K562 (cell line): ENCODE data around the gene ZNF778. TPM values are rescaled to one million over a fixed set of nuclear protein-coding genes. Genes with fewer than 3 reads are reported as not detected.

Experiments used
- BCL6 ChIP-seq: fragments of 250-450 bp; sonication (Bioruptor Pico); IDR thresholded peaks from 2 replicates; pipeline ENCODE4 v1.4.0; 2020
- CCNT2 ChIP-seq: IDR thresholded peaks from 2 replicates; pipeline ENCODE4 v1.6.1; 2011; ENCODE audit warnings: borderline replicate concordance, low read depth, mild to moderate bottlenecking, moderate library complexity, mixed read lengths, low read length; ENCODE audit not compliant: insufficient read length; ENCODE audit errors: extremely low read depth
- HEY1 ChIP-seq: fragments of 250-450 bp; sonication (Bioruptor Pico); IDR thresholded peaks from 2 replicates; pipeline ENCODE4 v1.5.0; 2020; ENCODE audit warnings: mild to moderate bottlenecking, moderate library complexity, borderline replicate concordance
- JUND ChIP-seq, 2 experiments: IDR thresholded peaks; 2 replicates in 1 of 2; 3 replicates in 1 of 2; pipeline ENCODE4 v1.6.1; 2011; ENCODE audit warnings: borderline replicate concordance in 2 of 2, low read depth in 2 of 2, low read length in 2 of 2, improper control_type of control experiment in 1 of 2, missing biosample characterization in 1 of 2, missing genetic modification characterization in 1 of 2, missing genetic modification reagents in 1 of 2
- KDM1A ChIP-seq, 2 experiments: fragments of 450-650 bp; IDR thresholded peaks; 2 replicates each; pipeline ENCODE4 v1.6.1; 2016; ENCODE audit warnings: mild to moderate bottlenecking in 2 of 2
- KLF6 ChIP-seq: fragments of 250-450 bp; sonication (Bioruptor Pico); IDR thresholded peaks from 2 replicates; pipeline ENCODE4 v1.4.0; 2020; ENCODE audit warnings: mild to moderate bottlenecking, moderate library complexity, borderline replicate concordance
- RFX1 ChIP-seq: fragments of 450-650 bp; IDR thresholded peaks from 2 replicates; pipeline ENCODE4 v1.6.1; 2016; ENCODE audit warnings: mild to moderate bottlenecking, moderate library complexity
- TBP ChIP-seq: optimal IDR thresholded peaks from 2 replicates; pipeline ENCODE3; 2011; ENCODE audit warnings: low read depth, low read length, improper control_type of control experiment
- WHSC1 ChIP-seq: IDR thresholded peaks from one replicate; pipeline ENCODE4 v1.6.1; 2012; ENCODE audit warnings: low read length, control low read depth, inconsistent platforms
- ZNF253 ChIP-seq: fragments of 250-450 bp; sonication (Bioruptor Pico); conservative IDR thresholded peaks from 2 replicates; pipeline ENCODE4 v1.6.1; 2021; ENCODE audit warnings: mild to moderate bottlenecking
- polyA plus RNA-seq, 8 experiments: library from polyadenylated mRNA; depleted of rRNA in 4 of 8; stranded (reverse) in 5 of 8; unstranded in 3 of 8; fragments of >200 nt; fragmentation: Nextera tagmentation in 2 of 8; fragmentation: Illumina TruSeq in 1 of 8; extraction: Ambion mirVana in 2 of 8; extraction: Trizol in 1 of 8; gene quantifications; 2 replicates each; pipeline versions ENCODE4 v1.2.1 to v1.2.3, GENCODE V29; 2011 to 2014; ENCODE audit warnings: inconsistent platforms in 1 of 8, missing spikeins in 1 of 8
- total RNA-seq, 7 experiments: library from RNA; depleted of rRNA in 6 of 7; stranded (reverse); fragments of >200 nt in 6 of 7; fragmentation: Illumina TruSeq in 2 of 7; extraction: Trizol in 2 of 7; gene quantifications; 2 replicates each; pipeline versions ENCODE4 v1.2.1 to v1.2.3, GENCODE V29; 2011 to 2021; ENCODE audit warnings: low replicate concordance in 1 of 7
- TF ChIP-seq, protein P1 (sequence below), 2 experiments: fragments of 450-650 bp; IDR thresholded peaks; 2 replicates each; pipeline ENCODE4 v1.6.1; 2016; ENCODE audit warnings: mild to moderate bottlenecking in 2 of 2, borderline replicate concordance in 1 of 2, low read depth in 1 of 2, moderate library complexity in 1 of 2
- TF ChIP-seq, protein P2 (sequence below): fragments of 250-450 bp; sonication (Bioruptor Pico); IDR thresholded peaks from 2 replicates; pipeline ENCODE4 v1.5.0; 2022; ENCODE audit warnings: mild to moderate bottlenecking
- TF ChIP-seq, protein P3 (sequence below): fragments of 450-650 bp; IDR thresholded peaks from one replicate; pipeline ENCODE4 v1.6.1; 2018; ENCODE audit warnings: mild to moderate bottlenecking, moderate library complexity; ENCODE audit not compliant: partially characterized antibody
- TF ChIP-seq, protein P4 (sequence below): fragments of 250-450 bp; sonication (Bioruptor Pico); IDR thresholded peaks from 2 replicates; pipeline ENCODE4 v1.8.0; 2022; ENCODE audit warnings: moderate library complexity, mild to moderate bottlenecking, inconsistent platforms

Gene ZNF778
- total and polyA plus RNA-seq, 9 of the 15 experiments (the other 6 are each of a cell fraction or from before 2014, with no cell fraction given) = 0.70 to 60.6 (median 7.5) TPM

DNA sequence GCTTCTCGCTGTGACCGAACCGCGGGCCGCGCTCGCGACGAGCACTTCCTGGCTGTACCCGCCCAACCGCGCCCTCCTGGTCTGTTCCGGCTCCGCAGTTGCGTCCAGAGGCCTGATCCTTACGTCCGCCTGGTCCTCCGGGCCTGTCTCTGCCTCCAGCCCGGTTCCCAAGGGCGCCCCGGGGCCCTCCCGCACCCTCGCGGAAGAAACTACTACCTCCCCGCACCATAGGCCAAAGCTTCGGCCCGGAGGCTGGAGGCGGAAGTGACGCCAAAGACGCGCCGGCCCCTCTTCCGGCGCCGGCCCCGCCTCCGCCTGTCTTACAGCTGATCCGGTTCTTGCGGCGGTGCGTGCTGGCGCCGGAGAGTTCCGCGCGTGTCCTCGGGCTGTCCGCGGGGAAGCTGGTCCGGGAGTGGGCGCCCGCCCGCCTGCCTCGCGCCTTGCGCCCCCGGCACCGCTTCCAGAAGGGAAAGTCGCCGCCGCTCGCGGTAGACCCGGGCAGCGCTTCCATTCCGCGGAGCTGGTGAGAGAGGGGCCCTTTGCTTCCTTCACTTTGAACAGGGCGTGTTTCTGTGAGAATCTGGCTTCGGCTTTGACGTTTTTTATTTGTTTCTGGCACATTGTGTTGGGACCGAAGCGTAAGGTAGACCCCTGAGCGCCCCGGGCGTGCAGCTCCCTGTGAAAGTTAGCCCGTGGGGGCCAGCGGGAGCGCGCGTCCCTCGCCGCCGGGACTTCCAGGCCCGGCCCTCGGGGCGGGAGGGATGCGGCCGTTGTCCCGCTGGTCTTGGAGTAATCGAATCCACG lies at the start of gene ZNF778 (continued):
- TF ChIP-seq, protein P1, sequence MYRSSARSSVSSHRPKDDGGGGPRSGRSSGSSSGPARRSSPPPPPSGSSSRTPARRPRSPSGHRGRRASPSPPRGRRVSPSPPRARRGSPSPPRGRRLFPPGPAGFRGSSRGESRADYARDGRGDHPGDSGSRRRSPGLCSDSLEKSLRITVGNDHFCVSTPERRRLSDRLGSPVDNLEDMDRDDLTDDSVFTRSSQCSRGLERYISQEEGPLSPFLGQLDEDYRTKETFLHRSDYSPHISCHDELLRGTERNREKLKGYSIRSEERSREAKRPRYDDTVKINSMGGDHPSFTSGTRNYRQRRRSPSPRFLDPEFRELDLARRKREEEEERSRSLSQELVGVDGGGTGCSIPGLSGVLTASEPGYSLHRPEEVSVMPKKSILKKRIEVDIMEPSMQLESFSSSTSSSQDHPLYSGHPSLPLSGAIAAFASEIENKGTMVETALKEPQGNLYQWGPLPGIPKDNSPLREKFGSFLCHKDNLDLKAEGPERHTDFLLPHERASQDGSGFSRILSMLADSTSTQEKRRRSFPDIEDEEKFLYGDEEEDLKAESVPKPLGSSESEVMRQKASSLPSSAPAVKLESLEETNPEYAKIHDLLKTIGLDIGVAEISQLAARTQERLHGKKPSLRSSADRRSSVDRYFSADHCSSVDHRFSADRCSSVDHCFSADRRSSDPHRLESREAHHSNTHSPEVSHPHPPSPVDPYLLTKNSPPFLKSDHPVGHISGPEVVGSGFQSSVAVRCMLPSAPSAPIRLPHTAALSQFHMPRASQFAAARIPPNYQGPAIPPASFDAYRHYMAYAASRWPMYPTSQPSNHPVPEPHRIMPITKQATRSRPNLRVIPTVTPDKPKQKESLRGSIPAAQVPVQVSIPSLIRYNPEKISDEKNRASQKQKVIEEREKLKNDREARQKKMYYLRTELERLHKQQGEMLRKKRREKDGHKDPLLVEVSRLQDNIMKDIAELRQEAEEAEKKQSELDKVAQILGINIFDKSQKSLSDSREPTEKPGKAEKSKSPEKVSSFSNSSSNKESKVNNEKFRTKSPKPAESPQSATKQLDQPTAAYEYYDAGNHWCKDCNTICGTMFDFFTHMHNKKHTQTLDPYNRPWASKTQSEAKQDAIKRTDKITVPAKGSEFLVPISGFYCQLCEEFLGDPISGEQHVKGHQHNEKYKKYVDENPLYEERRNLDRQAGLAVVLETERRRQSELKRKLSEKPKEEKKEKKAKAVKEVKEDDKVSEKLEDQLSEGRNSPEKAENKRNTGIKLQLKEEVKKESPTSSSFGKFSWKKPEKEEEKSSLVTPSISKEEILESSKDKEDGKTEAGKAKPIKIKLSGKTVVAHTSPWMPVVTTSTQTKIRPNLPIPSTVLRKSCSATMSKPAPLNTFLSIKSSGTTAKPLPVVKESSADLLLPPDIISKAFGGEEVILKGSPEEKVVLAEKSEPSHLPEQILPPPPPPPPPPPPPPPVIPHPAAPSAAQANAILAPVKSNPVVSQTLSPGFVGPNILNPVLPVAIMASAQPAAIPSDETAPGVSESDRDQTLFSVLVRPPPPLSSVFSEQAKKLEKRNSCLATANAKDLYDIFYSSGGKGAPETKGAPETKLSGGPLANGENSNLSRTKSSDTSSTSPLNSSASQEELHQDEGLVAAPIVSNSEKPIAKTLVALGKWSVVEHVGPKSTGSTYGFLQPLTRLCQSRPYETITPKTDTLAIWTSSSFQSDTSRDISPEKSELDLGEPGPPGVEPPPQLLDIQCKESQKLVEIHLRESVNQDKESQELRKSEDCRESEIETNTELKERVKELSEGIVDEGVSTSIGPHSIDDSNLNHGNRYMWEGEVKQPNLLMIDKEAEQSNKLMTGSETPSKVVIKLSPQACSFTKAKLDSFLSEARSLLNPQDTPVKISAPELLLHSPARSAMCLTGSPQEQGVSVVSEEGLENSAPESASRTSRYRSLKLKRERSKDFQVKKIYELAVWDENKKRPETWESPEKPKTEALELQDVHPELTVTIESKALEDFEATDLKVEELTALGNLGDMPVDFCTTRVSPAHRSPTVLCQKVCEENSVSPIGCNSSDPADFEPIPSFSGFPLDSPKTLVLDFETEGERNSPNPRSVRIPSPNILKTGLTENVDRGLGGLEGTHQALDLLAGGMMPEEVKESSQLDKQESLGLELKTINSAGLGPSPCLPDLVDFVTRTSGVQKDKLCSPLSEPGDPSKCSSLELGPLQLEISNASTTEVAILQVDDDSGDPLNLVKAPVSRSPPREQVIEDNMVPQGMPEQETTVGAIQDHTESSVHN (IDR thresholded peaks at IDR 0.05; ENCODE audit: borderline replicate concordance in 1 of 2, low read depth in 1 of 2) = no peak
- peak; percentile 62 for TF ChIP-seq CCNT2
- TF ChIP-seq, protein P2, sequence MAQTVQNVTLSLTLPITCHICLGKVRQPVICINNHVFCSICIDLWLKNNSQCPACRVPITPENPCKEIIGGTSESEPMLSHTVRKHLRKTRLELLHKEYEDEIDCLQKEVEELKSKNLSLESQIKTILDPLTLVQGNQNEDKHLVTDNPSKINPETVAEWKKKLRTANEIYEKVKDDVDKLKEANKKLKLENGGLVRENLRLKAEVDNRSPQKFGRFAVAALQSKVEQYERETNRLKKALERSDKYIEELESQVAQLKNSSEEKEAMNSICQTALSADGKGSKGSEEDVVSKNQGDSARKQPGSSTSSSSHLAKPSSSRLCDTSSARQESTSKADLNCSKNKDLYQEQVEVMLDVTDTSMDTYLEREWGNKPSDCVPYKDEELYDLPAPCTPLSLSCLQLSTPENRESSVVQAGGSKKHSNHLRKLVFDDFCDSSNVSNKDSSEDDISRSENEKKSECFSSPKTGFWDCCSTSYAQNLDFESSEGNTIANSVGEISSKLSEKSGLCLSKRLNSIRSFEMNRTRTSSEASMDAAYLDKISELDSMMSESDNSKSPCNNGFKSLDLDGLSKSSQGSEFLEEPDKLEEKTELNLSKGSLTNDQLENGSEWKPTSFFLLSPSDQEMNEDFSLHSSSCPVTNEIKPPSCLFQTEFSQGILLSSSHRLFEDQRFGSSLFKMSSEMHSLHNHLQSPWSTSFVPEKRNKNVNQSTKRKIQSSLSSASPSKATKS = no peak
- TF ChIP-seq TBP = peak; percentile 82
- no peak for TF ChIP-seq WHSC1
- TF ChIP-seq KLF6 = 0 out of 2 replicates have a peak, but pooled peaks have one; percentile 37
- TF ChIP-seq BCL6 = no peak
- TF ChIP-seq, protein P3, sequence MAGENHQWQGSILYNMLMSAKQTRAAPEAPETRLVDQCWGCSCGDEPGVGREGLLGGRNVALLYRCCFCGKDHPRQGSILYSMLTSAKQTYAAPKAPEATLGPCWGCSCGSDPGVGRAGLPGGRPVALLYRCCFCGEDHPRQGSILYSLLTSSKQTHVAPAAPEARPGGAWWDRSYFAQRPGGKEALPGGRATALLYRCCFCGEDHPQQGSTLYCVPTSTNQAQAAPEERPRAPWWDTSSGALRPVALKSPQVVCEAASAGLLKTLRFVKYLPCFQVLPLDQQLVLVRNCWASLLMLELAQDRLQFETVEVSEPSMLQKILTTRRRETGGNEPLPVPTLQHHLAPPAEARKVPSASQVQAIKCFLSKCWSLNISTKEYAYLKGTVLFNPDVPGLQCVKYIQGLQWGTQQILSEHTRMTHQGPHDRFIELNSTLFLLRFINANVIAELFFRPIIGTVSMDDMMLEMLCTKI = no peak
- TF ChIP-seq RFX1 = no peak
- peak; percentile 48; the same call in 1 of the 2 replicates for TF ChIP-seq JUND (IDR thresholded peaks at IDR 0.05; ENCODE audit: borderline replicate concordance, low read depth, low read length)
- TF ChIP-seq JUND (tag; IDR thresholded peaks at IDR 0.05; ENCODE audit: borderline replicate concordance, low read depth, low read length) = no peak
- no peak for TF ChIP-seq KDM1A (IDR thresholded peaks at IDR 0.05)
- TF ChIP-seq ZNF253 (CRISPR knock-in tag) = no peak
- TF ChIP-seq, protein P4, sequence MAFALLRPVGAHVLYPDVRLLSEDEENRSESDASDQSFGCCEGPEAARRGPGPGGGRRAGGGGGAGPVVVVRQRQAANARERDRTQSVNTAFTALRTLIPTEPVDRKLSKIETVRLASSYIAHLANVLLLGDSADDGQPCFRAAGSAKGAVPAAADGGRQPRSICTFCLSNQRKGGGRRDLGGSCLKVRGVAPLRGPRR = no peak
- TF ChIP-seq HEY1 (CRISPR knock-in tag) = no peak
